IMR-90 (cell line): ENCODE measurements around the gene CTDSP2. TPM values are rescaled to one million over a fixed set of nuclear protein-coding genes. Genes with fewer than 3 reads are reported as not detected.

Source experiments
- ATAC-seq: fragments of 200-7000 bp; cut with Tn5 transposase; 2 replicates; pipeline ENCODE4 v1.9.1; 2020; ENCODE audit warnings: low read depth, mild to moderate bottlenecking, moderate library complexity
- BruUV-seq: library from RNA; stranded (reverse); fragments of 400-500 nt; replicated peaks from 2 replicates; lab custom pipeline; 2021; lab: Mats Ljungman, UMichigan
- CTCF ChIA-PET: fragments of 300-600 bp; formaldehyde crosslinking; extraction: SDS; loops from one replicate; lab custom pipeline; 2021; ENCODE audit warnings: antibody characterized with exemption; lab: Yijun Ruan, JAX
- POLR2A ChIA-PET: fragments of 300-600 bp; sonication (Branson Sonifier 250); formaldehyde crosslinking; loops from one replicate; lab custom pipeline; 2022; ENCODE audit warnings: antibody characterized with exemption; ENCODE audit not compliant: unreplicated experiment; lab: Charles Lee
- DNase-seq: peaks from one replicate; pipeline ENCODE4 v3.0.0; 2013
- H2AFZ ChIP-seq: replicated peaks from 2 replicates; pipeline ENCODE3; 2013; ENCODE audit warnings: low read length, mild to moderate bottlenecking; ENCODE audit not compliant: poor library complexity
- H2AK5ac ChIP-seq: 2 replicates; pipeline ENCODE4 v1.6.1; 2013; ENCODE audit warnings: low read depth, low read length, inconsistent platforms
- H2AK9ac ChIP-seq: replicated peaks from 2 replicates; pipeline ENCODE3; 2013; ENCODE audit warnings: mild to moderate bottlenecking, low read depth, low read length, moderate library complexity; ENCODE audit not compliant: poor library complexity
- H2BK120ac ChIP-seq: 2 replicates; pipeline ENCODE4 v1.6.1; 2013; ENCODE audit warnings: low read depth, low read length, inconsistent platforms
- H2BK15ac ChIP-seq: 3 replicates; pipeline ENCODE4 v1.6.1; 2013; ENCODE audit warnings: low read depth, low read length, inconsistent platforms
- H2BK20ac ChIP-seq: 2 replicates; pipeline ENCODE4 v1.6.1; 2013; ENCODE audit warnings: low read depth, mild to moderate bottlenecking, inconsistent platforms, low read length, moderate library complexity
- H2BK5ac ChIP-seq: 2 replicates; pipeline ENCODE4 v1.6.1; 2013; ENCODE audit warnings: mild to moderate bottlenecking, low read depth, low read length, inconsistent platforms; ENCODE audit not compliant: poor library complexity, severe bottlenecking
- H3K14ac ChIP-seq: replicated peaks from 2 replicates; pipeline ENCODE4 v1.6.1; 2013; ENCODE audit warnings: low read depth, low read length, inconsistent platforms
- H3K18ac ChIP-seq: 2 replicates; pipeline ENCODE4 v1.6.1; 2013; ENCODE audit warnings: low read depth, low read length, control low read depth
- H3K23ac ChIP-seq: 2 replicates; pipeline ENCODE4 v1.6.1; 2013; ENCODE audit warnings: low read depth, low read length, inconsistent platforms
- H3K27ac ChIP-seq: 2 replicates; pipeline ENCODE4 v1.5.1; 2013; ENCODE audit warnings: mild to moderate bottlenecking, control low read depth, low read length; ENCODE audit not compliant: insufficient read depth
- H3K27me3 ChIP-seq: 2 replicates; pipeline ENCODE4 v1.6.1; 2013; ENCODE audit warnings: low read length; ENCODE audit not compliant: control insufficient read depth, insufficient read depth
- H3K36me3 ChIP-seq: 2 replicates; pipeline ENCODE4 v1.6.1; 2013; ENCODE audit warnings: low read length, mixed read lengths; ENCODE audit not compliant: control insufficient read depth, insufficient read depth
- H3K4ac ChIP-seq: 2 replicates; pipeline ENCODE4 v1.6.1; 2013; ENCODE audit warnings: low read depth, low read length, inconsistent platforms
- H3K4me1 ChIP-seq: 2 replicates; pipeline ENCODE4 v1.6.1; 2013; ENCODE audit warnings: low read length, mixed read lengths; ENCODE audit not compliant: control insufficient read depth, insufficient read depth
- H3K4me2 ChIP-seq: 2 replicates; pipeline ENCODE4 v1.6.1; 2013; ENCODE audit warnings: low read depth, mild to moderate bottlenecking, control low read depth, low read length, moderate library complexity
- H3K4me3 ChIP-seq: 2 replicates; pipeline ENCODE4 v1.5.1; 2013; ENCODE audit warnings: low read depth, mild to moderate bottlenecking, control low read depth, low read length, moderate library complexity; ENCODE audit not compliant: insufficient read depth
- H3K56ac ChIP-seq: 2 replicates; pipeline ENCODE4 v1.6.1; 2013; ENCODE audit warnings: low read length, inconsistent platforms; ENCODE audit not compliant: insufficient read depth; ENCODE audit errors: extremely low read depth
- H3K79me1 ChIP-seq, 2 experiments: 2 replicates each; pipeline ENCODE4 v1.6.1; 2013; ENCODE audit warnings: low read length in 2 of 2, inconsistent platforms in 1 of 2, low read depth in 1 of 2
- H3K9ac ChIP-seq: 2 replicates; pipeline ENCODE4 v1.6.1; 2013; ENCODE audit warnings: low read depth, low read length, control low read depth
- H3K9me1 ChIP-seq: 2 replicates; pipeline ENCODE4 v1.6.1; 2013; ENCODE audit warnings: low read length, inconsistent platforms; ENCODE audit not compliant: insufficient read depth
- H3K9me3 ChIP-seq: 2 replicates; pipeline ENCODE4 v1.6.1; 2013; ENCODE audit warnings: low read length; ENCODE audit not compliant: control insufficient read depth, insufficient read depth
- H4K20me1 ChIP-seq: 2 replicates; pipeline ENCODE4 v1.6.1; 2013; ENCODE audit warnings: low read length, inconsistent platforms; ENCODE audit not compliant: insufficient read depth
- H4K5ac ChIP-seq: 2 replicates; pipeline ENCODE4 v1.6.1; 2013; ENCODE audit warnings: mild to moderate bottlenecking, low read depth, low read length, control low read depth
- H4K8ac ChIP-seq, 2 experiments: 2 replicates each; pipeline ENCODE4 v1.6.1; 2013; ENCODE audit warnings: low read depth in 2 of 2, low read length in 2 of 2, control low read depth in 1 of 2, inconsistent platforms in 1 of 2
- H4K91ac ChIP-seq: 2 replicates; pipeline ENCODE4 v1.6.1; 2013; ENCODE audit warnings: low read depth, low read length, inconsistent platforms; ENCODE audit not compliant: insufficient read depth
- BHLHE40 ChIP-seq: fragments of 150-350 bp; IDR thresholded peaks from 2 replicates; pipeline ENCODE4 v1.6.1; 2016; ENCODE audit warnings: mild to moderate bottlenecking, low read depth, low read length
- CEBPB ChIP-seq: IDR thresholded peaks from 2 replicates; pipeline ENCODE4 v1.6.1; 2012; ENCODE audit warnings: low read depth, low read length, improper control_type of control experiment
- CHD1 ChIP-seq: IDR thresholded peaks from 2 replicates; pipeline ENCODE4 v1.6.1; 2012; ENCODE audit warnings: low read depth, low read length, improper control_type of control experiment
- CTCF ChIP-seq: conservative IDR thresholded peaks from 2 replicates; pipeline ENCODE4 v1.5.1; 2012; ENCODE audit warnings: mild to moderate bottlenecking, low read depth, low read length, improper control_type of control experiment
- ELK1 ChIP-seq: fragments of 150-350 bp; IDR thresholded peaks from 2 replicates; pipeline ENCODE4 v1.6.1; 2016; ENCODE audit warnings: low read depth, mild to moderate bottlenecking, low read length, moderate library complexity, borderline replicate concordance
- FOS ChIP-seq: fragments of 150-350 bp; IDR thresholded peaks from 2 replicates; pipeline ENCODE4 v1.6.1; 2016; ENCODE audit warnings: low read depth, low read length
- MAFK ChIP-seq: IDR thresholded peaks from 2 replicates; pipeline ENCODE4 v1.6.1; 2012; ENCODE audit warnings: low read depth, low read length, improper control_type of control experiment
- MAZ ChIP-seq: IDR thresholded peaks from 2 replicates; pipeline ENCODE4 v1.6.1; 2012; ENCODE audit warnings: low read depth, mild to moderate bottlenecking, low read length, improper control_type of control experiment, moderate library complexity, borderline replicate concordance
- MXI1 ChIP-seq: IDR thresholded peaks from 2 replicates; pipeline ENCODE4 v1.6.1; 2012; ENCODE audit warnings: low read depth, mild to moderate bottlenecking, low read length, moderate library complexity, borderline replicate concordance
- NFE2L2 ChIP-seq: fragments of 150-350 bp; IDR thresholded peaks from 2 replicates; pipeline ENCODE4 v1.6.1; 2016; ENCODE audit warnings: low read depth, mild to moderate bottlenecking, low read length
- POLR2A ChIP-seq: IDR thresholded peaks from 2 replicates; pipeline ENCODE4 v1.6.1; 2012; ENCODE audit warnings: mild to moderate bottlenecking, low read depth, low read length
- RAD21 ChIP-seq: IDR thresholded peaks from 2 replicates; pipeline ENCODE4 v1.6.1; 2012; ENCODE audit warnings: low read length, improper control_type of control experiment
- RCOR1 ChIP-seq: IDR thresholded peaks from 2 replicates; pipeline ENCODE4 v1.6.1; 2012; ENCODE audit warnings: mild to moderate bottlenecking, low read length, improper control_type of control experiment; ENCODE audit not compliant: insufficient replicate concordance
- RFX5 ChIP-seq: IDR thresholded peaks from 2 replicates; pipeline ENCODE4 v1.8.0; 2012; ENCODE audit warnings: low read depth, mild to moderate bottlenecking, low read length, moderate library complexity
- SMC3 ChIP-seq: fragments of 150-350 bp; IDR thresholded peaks from 2 replicates; pipeline ENCODE4 v1.6.1; 2016; ENCODE audit warnings: low read depth, mild to moderate bottlenecking, antibody characterized with exemption, low read length, moderate library complexity
- USF2 ChIP-seq: fragments of 150-350 bp; IDR thresholded peaks from 2 replicates; pipeline ENCODE4 v1.6.1; 2017; ENCODE audit warnings: mild to moderate bottlenecking, antibody characterized with exemption, low read length, low read depth
- WGBS, 2 experiments: methylation state at CpG; one replicate each; pipeline versions ENCODE4 v1.1.5 to v1.1.7; 2013; ENCODE audit warnings: missing lambda C conversion rate in 2 of 2; ENCODE audit not compliant: insufficient read length in 1 of 2; ENCODE audit errors: extremely low coverage in 2 of 2; 5-methylcytosine and 5-hydroxymethylcytosine counted together
- dilution Hi-C: fragments of 300-500 bp; cut with HindIII; formaldehyde crosslinking; loops from one replicate; pipeline ENCODE4 v1.14.3; 2018; ENCODE audit warnings: low sequenced_read_pairs; ENCODE audit not compliant: unreplicated experiment
- in situ Hi-C: fragments of 300-500 bp; cut with MboI; formaldehyde crosslinking; loops from 3 replicates; pipeline ENCODE4 v1.14.3; 2019; ENCODE audit warnings: low sequenced_read_pairs, inconsistent platforms, mixed read lengths
- intact Hi-C: fragments of 100-400 bp; cut with micrococcal nuclease; formaldehyde crosslinking; loops from 2 replicates; pipeline ENCODE4 v1.10.0; 2022
- polyA plus RNA-seq, 3 experiments: library from polyadenylated mRNA; depleted of rRNA; stranded (reverse); fragments of >200 nt; gene quantifications; 2 replicates each; pipeline ENCODE4 v1.2.3, GENCODE V29; 2012; ENCODE audit warnings: low replicate concordance in 1 of 3
- total RNA-seq: library from RNA; depleted of rRNA; stranded (reverse); fragments of >200 nt; gene quantifications from 2 replicates; pipeline ENCODE4 v1.2.3, GENCODE V29; 2012

CTDSP2 gene
- total and polyA plus RNA-seq, 2 of the 4 experiments (the other 2 are of a cell fraction) = 114 to 156 TPM

GRCh38 chr12:57830393-57830792 lies 16.1 kb downstream of the CTDSP2 start:
- no peak for ATAC-seq

More at GRCh38 chr12:57830393-57830792, 16.1 kb downstream of the CTDSP2 start:
- in situ Hi-C loops (no loop called here), intact Hi-C loops (no loop called here), dilution Hi-C loops (no loop called here)
- peaks cover 30% of the 10 kb centered on the region for H3K9me1 ChIP-seq
- H3K14ac ChIP-seq = no peak overlapping the region
- no CpG with 5 or more reads among the region's 2 CpGs for WGBS, 2 experiments
- H3K36me3 ChIP-seq = peaks cover 42% of the 10 kb centered on the region
- no peak overlapping the region for H2BK20ac ChIP-seq
- TF ChIP-seq USF2 (no peak), SMC3 (no peak), CEBPB (no peak), POLR2A (no peak), MAZ (no peak), RFX5 (no peak), BHLHE40 (no peak), CHD1 (no peak), MAFK (no peak), CTCF (no peak), MXI1 (no peak), FOS (no peak), NFE2L2 (no peak), RAD21 (no peak), RCOR1 (no peak), ELK1 (no peak)
- no TSS peak for BruUV-seq
- no peak overlapping the region for H4K8ac ChIP-seq
- no peak overlapping the region for H3K27ac ChIP-seq
- no peak overlapping the region for H3K4ac ChIP-seq
- H3K79me1 ChIP-seq = peaks cover 26 to 76% of the 10 kb centered on the region in 2 experiments
- no peak overlapping the region for H3K18ac ChIP-seq
- no peaks in the 10 kb centered on the region for H3K27me3 ChIP-seq
- no peak overlapping the region for H2AK9ac ChIP-seq
- H4K91ac ChIP-seq = no peak overlapping the region
- no peak overlapping the region for H2BK5ac ChIP-seq
- H3K23ac ChIP-seq = no peak overlapping the region
- DNase-seq = no peak
- H2AFZ ChIP-seq = no peak overlapping the region
- H2BK120ac ChIP-seq = no peak overlapping the region
- H3K9me3 ChIP-seq = no peaks in the 10 kb centered on the region
- peaks cover 93% of the 10 kb centered on the region for H4K20me1 ChIP-seq
- H3K4me3 ChIP-seq = no peak overlapping the region
- POLR2A ChIA-PET = no interaction called here
- H2BK15ac ChIP-seq = no peak overlapping the region
- H2AK5ac ChIP-seq = no peak overlapping the region
- H3K4me1 ChIP-seq = peaks cover 37% of the 10 kb centered on the region
- CTCF ChIA-PET = interaction anchor here (1.0 kb wide), 1 partner anchor 75 kb away, joined by 3 read pairs; no protein-coding TSS in a partner anchor
- no peak overlapping the region for H4K5ac ChIP-seq
- no peak overlapping the region for H3K9ac ChIP-seq
- no peak overlapping the region for H3K56ac ChIP-seq
- H3K4me2 ChIP-seq = no peak overlapping the region
